HG02642 (cell line): Measurements from ENCODE around the gene SOD1.
A peak's percentile ranks its signal among the peaks of the same experiment; 100 is the strongest.
"Not testable (repeated sequence)": the region's sequence is repeated elsewhere in the genome, so short reads cannot be mapped to it uniquely, and the experiment has no call there.

Experiments
- ATAC-seq: cut with Tn5 transposase; IDR thresholded peaks from one replicate; pipeline ENCODE4 v1.9.1; 2021; ENCODE audit warnings: mild to moderate bottlenecking; ENCODE audit not compliant: unreplicated experiment, poor library complexity

Gene SOD1

DNA sequence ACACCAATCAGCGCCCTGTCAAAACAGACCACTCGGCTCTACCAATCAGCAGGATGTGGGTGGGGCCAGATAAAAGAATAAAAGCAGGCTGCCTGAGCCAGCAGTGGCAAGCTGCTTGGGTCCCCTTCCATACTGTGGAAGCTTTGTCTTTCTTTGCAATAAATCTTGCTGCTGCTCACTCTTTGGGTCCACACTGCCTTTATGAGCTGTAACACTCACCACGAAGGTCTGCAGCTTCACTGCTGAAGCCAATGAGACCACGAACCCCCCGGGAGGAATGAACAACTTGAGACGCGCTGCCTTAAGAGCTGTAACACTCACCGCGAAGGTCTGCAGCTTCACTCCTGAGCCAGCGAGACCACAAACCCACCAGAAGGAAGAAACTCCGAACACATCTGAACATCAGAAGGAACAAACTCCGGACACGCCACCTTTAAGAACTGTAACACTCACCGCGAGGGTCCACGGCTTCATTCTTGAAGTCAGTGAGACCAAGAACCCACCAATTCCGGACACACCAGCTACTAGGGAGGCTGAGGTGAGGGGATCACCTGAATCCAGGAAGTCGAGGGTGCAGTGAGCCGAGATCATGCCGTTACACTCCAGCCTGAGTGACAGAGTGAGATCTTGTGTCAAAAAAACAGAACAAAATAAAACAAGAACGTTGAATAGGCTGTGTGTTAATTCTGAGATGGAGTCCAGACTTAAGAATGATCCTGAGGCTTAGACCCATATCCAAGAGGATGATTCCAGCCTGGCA lies 4.5 kb upstream of the SOD1 start:
- ATAC-seq, result not testable (repeated sequence)

DNA sequence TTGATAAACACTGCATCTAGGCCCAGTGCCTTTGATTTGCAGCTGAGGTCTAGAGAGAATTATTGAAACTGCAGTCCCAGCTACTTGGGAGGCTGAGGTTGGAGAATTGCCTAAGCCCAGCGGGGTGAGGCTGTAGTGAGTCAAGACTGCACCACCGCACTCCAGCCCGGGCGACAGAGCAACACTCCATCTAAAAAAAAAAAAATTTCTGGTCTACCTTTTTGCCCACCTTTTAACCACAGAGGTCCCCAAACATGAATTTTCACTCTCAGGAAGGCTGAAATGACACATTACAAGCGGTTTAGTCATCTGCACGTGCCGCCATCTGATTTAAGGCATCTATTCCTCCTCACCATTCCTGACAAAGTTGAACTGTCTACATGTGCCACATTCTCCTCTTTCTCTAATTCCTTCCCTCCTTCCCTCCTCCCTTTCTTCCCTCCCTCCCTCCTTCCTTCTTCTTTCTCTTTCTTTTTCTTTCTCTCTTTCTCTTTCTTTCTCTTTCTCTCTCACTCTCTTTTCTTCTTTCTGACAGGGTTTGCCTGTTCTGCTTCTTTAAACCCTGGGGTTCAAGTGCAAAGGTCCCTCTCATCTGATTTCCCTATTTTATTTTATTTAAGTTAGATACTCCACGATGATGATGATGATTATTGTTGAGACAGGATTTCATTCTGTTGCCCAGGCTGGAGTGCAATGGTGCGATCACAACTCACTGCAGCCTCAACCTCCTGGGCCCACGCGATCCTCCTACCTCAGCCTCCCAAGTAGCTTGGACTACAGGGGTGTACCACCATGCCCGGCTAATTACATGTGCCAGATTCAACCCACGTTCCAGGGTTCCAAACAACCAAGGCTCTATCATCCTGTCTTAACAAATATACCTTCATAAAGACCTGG lies 3.0 kb upstream of the SOD1 start:
- ATAC-seq, result no peak

- ATAC-seq, result no peak
Measured at GRCh38 chr21:31658053-31658452, 1.4 kb upstream of the SOD1 start.

DNA sequence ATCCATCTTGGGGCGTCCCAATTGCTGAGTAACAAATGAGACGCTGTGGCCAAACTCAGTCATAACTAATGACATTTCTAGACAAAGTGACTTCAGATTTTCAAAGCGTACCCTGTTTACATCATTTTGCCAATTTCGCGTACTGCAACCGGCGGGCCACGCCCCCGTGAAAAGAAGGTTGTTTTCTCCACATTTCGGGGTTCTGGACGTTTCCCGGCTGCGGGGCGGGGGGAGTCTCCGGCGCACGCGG lies 282 bp upstream of the SOD1 start:
- peak; percentile 21 for ATAC-seq

DNA sequence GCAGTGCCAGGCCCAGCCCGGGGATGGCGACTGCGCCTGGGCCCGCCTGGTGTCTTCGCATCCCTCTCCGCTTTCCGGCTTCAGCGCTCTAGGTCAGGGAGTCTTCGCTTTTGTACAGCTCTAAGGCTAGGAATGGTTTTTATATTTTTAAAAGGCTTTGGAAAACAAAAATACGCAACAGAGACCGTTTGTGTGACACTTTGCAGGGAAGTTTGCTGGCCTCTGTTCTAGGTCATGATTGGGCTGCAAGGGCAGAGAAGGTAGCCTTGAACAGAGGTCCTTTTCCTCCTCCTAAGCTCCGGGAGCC lies 719 bp downstream of the SOD1 start:
- peak; percentile 31 for ATAC-seq

- no peak for ATAC-seq
Measured at GRCh38 chr21:31660591-31660990, 1.1 kb downstream of the SOD1 start.

GRCh38 chr21:31663584-31664249 lies 4.2 kb downstream of the SOD1 start:
- no peak for ATAC-seq

- no peak for ATAC-seq
Measured at GRCh38 chr21:31665397-31665796, 5.9 kb downstream of the SOD1 start.

- not testable (repeated sequence) for ATAC-seq
Measured at GRCh38 chr21:31665869-31666268, 6.4 kb downstream of the SOD1 start.

- ATAC-seq, result no peak
Measured at GRCh38 chr21:31666445-31667010, 7.0 kb downstream of the SOD1 start.

DNA sequence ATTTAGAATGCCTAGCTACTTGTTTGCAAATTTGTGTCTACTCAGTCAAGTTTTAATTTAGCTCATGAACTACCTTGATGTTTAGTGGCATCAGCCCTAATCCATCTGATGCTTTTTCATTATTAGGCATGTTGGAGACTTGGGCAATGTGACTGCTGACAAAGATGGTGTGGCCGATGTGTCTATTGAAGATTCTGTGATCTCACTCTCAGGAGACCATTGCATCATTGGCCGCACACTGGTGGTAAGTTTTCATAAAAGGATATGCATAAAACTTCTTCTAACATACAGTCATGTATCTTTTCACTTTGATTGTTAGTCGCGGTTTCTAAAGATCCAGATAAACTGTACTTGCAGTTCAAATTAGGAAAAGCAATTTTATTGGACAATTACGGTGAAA lies 7.6 kb downstream of the SOD1 start:
- ATAC-seq, result no peak

DNA sequence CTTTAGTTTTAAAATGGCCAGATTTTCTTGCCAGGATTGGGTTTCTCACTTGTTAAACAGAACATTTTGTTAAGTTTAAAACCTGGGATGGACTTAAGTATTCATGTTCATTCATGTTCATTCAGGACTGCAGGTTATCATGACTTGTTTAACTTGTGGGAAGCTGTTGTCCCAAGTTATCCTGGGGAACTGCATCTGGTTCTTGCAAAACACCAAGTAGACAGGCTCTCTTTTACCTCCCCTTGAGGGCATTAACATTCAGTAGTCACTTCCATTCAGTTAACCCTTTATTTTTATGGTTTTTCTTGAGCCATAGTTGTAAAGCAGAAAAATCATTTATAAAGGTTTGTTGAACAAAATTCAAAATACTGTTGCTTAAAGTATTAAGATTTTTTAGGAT lies 8.1 kb downstream of the SOD1 start:
- ATAC-seq, result no peak

DNA sequence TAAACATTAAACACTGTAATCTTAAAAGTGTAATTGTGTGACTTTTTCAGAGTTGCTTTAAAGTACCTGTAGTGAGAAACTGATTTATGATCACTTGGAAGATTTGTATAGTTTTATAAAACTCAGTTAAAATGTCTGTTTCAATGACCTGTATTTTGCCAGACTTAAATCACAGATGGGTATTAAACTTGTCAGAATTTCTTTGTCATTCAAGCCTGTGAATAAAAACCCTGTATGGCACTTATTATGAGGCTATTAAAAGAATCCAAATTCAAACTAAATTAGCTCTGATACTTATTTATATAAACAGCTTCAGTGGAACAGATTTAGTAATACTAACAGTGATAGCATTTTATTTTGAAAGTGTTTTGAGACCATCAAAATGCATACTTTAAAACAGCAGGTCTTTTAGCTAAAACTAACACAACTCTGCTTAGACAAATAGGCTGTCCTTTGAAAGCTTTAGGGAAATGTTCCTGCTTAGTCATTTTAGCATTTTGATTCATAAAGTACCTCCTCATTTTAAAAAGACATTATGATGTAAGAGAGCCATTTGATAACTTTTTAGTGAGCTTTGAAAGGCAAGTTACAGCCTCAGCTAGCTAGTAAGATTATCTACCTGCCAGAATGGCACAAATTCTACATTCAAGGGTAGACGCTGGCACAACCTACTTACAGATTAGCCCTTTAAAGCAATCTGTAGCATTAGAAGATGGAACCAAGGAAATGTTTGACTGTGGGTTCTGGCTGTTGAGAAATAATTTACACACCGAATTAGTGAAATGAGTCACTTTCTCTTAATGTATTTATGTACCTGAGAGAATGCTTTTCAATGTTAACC lies 9.4 kb downstream of the SOD1 start:
- peak; percentile 54 for ATAC-seq

GRCh38 chr21:31670070-31670469 lies 10.6 kb downstream of the SOD1 start:
- no peak for ATAC-seq

DNA sequence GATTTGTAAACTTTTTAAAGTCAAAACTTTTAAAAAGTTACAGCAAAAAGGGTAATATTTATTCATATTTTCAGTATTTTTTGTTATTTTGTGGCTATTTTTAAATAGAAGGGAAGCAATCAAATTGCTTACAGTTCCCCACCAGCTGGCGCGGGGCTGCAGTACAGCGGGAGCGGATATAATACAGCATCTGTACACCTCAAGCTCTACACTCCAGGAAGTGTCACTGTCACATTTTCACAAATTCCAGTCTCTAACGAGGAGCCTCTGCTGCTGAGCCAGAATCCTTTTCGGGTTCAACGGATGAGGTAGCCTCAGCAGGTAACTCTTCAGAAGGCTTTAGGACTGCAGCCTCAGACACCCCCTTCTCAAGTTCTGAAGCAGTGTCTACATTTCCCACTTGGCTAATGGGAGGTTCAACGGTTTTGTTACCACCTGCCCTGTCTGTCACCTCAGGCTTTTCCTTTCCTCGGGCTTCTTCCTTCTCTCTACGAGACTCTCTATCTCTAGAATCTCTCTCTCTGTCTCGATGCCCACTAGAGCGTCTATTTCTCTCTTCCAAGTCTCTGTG lies 11.7 kb downstream of the SOD1 start:
- ATAC-seq, result no peak

GRCh38 chr21:31671931-31672330 lies 12.4 kb downstream of the SOD1 start:
- no peak for ATAC-seq

DNA sequence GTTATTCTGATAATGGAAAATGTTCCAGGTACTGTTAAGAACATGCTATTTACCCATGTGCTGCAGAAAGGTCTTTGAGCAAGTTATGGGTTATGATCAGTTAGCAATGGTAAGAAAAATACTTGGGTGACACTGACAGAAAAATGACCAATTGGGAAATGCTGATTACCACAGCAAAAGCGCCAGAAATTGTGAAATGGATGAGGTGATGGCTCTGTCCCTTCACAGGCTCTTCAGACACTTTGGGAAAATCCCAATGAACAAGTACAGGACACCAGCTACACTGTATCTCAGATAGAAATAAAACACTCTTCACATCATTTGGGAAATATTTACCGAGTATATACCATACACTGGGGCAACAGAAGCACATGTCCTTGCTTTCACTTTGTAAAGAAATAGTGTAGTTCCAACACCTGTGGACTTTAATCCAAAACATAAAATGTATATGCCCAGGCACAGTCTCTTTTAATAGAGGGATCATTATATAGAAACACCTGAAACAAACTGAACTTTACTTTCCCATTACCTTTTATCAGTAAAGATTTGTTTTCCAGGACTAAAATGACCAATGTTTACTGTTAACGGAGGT lies 13.9 kb downstream of the SOD1 start:
- no peak for ATAC-seq

DNA sequence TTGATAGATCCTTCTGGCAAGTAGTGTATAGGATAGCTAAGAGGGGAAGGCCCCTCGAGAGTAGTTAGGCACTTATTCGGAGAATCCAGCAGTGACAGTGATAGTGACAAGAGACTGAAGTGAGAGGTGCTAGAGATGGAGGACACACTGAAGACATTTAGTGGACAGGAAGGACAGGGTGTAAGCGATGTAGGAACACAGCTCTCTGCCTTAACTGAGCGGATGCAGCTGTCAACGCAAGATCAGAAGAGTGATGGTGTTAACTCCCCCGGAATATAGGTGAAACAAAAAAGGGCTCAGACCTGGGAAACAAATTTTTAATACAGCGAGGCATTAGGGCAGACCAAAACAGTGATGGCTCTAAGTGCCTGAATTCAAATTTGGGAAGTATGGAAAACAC lies 15.8 kb downstream of the SOD1 start:
- no peak for ATAC-seq

GRCh38 chr21:31675960-31676359 lies 16.5 kb downstream of the SOD1 start:
- no peak for ATAC-seq

DNA sequence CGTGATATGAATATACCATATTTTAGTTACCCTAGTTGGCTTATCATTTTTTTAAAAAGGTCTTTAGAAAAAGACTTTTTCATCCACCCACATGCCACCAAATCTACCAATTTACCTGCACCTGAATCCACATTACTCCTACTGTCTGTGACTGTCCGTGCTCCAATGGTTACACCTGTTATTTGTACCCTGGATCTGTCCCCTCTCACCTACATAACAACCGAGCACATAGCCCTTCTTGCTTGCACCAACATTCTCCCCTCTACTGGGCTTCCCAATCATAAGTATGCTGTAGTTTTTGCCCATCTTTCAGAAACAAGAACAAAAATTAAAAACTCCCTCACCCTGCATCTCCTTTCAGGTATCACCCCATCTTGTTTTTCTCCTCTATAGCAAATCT lies 17.6 kb downstream of the SOD1 start:
- no peak for ATAC-seq
